ENCODE measurements around the gene PDXDC1.
"Not testable (repeated sequence)": the region's sequence is repeated elsewhere in the genome, so short reads cannot be mapped to it uniquely, and the experiment has no call there.

The PDXDC1 gene

DNA sequence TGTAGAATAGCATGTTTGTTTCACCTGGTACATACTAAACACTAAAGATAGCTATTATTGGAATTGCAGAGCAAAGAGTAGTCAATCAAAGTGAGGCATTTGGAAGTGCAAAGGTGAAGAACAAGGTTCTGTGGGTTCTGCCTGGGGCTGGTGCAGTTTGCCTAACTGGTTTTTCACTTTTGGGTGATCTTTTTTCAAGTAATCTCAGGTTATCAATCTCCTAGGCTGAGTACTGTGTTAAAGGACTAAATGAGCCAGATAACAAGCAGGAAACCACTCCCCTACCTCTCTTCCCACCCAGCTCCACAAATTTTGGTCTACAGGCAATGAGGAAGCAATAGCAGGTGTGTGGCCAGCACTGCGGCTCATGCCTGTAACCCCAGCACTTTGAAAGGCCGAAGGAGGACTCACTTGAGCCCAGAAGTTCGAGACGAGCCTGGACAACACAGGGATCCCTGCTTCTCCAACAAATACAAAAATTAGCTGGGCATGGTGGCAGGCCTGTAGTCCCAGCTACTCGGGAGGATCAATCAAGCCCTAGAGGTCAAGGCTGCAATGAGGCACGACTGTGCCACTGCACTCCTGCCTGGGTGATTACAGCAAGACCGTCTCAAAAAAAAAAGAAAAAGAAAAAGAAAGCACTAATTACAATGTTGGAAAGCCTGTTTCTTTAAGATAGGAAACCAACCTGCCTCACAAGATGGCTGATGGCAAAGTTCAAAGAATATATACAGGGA, 83.0 kb downstream of the PDXDC1 start:
- TF ChIP-seq, protein P1, sequence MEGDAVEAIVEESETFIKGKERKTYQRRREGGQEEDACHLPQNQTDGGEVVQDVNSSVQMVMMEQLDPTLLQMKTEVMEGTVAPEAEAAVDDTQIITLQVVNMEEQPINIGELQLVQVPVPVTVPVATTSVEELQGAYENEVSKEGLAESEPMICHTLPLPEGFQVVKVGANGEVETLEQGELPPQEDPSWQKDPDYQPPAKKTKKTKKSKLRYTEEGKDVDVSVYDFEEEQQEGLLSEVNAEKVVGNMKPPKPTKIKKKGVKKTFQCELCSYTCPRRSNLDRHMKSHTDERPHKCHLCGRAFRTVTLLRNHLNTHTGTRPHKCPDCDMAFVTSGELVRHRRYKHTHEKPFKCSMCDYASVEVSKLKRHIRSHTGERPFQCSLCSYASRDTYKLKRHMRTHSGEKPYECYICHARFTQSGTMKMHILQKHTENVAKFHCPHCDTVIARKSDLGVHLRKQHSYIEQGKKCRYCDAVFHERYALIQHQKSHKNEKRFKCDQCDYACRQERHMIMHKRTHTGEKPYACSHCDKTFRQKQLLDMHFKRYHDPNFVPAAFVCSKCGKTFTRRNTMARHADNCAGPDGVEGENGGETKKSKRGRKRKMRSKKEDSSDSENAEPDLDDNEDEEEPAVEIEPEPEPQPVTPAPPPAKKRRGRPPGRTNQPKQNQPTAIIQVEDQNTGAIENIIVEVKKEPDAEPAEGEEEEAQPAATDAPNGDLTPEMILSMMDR (IDR thresholded peaks at IDR 0.05; ENCODE audit: insufficient read depth, low read length, missing control alignments), result no peak
- no peak for DNase-seq (ENCODE audit: low read depth, low spot score)
- POLR2A ChIA-PET, result interaction anchor here (1.0 kb wide), 1 partner anchor 36 kb away, joined by 3 read pairs; no protein-coding TSS in a partner anchor
- CTCF ChIA-PET, result interaction anchor here (0.9 to 1.5 kb wide), 3 partner anchors 13 to 18 kb away, joined by 3 to 4 read pairs (median 3); no protein-coding TSS in a partner anchor
- H3K4me3 ChIP-seq (ENCODE audit: low read depth, low read length), result no peak overlapping the region

DNA sequence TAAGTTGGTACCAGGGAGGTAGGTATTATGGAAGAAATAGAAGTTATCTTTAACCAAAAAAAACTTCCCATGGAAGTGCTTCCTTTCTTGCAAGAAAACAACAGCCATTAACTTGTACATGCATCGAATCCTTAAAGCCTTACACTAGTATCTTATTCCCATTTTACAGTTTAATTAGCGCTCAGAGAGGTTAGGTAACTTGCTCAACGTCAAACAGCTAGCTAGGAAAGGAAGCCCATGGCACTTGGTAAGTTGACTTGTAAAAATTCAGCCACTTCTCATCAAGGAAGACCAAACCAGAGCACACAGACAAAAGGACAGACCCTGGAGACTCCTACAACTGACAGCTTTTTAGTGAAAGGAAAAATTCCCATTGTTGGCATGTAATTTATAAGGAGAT, 84.5 kb downstream of the PDXDC1 start:
- POLR2A ChIA-PET, result no interaction called here
- CTCF ChIA-PET, result interaction anchor here (1.5 kb wide), 1 partner anchor 14 kb away, joined by 4 read pairs; no protein-coding TSS in a partner anchor
- no peak overlapping the region for H3K4me3 ChIP-seq (ENCODE audit: low read depth, low read length)
- no peak for DNase-seq (ENCODE audit: low read depth, low spot score)
- TF ChIP-seq, protein P1 (IDR thresholded peaks at IDR 0.05; ENCODE audit: insufficient read depth, low read length, missing control alignments), result no peak

DNA sequence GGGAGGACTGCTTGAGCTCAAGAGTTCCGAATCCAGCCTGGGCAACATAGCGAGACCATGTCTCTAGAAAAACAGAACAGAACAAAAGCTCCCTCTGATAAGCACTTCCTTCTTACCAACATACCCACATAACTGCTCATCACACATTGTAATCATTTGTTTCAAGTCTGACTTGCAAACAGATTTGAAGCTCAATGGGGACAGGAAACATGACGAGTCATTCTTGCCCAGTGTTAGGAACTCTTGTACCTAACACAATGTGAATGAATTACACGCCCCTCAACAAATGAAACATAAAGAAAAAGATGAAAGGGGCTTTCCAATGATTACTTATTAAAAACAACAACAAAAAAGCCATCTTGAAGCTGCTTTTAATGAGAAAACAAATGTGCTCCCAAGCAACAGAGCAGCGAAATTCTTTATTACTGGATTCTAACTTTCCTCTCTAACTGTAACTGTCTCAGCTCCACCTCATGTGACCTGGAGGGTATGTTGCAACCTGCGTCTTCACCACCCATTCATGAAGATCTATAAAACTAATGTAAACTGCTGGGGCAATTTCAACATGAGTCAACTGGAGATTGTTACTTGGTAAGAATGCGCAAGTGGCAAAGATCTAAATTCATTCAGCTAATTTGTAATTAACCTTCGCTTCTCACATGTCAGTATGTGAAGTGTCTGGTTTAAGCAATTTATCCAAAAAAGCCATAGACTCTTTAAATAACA, 87.4 kb downstream of the PDXDC1 start:
- POLR2A ChIA-PET; DNase-seq (ENCODE audit: low read depth, low spot score); H3K4me3 ChIP-seq (ENCODE audit: low read depth, low read length): not testable (repeated sequence)
- CTCF ChIA-PET, result interaction anchor here (0.9 to 1.9 kb wide), 5 partner anchors 9 to 24 kb away, joined by 3 to 7 read pairs (median 4); no protein-coding TSS in a partner anchor

DNA sequence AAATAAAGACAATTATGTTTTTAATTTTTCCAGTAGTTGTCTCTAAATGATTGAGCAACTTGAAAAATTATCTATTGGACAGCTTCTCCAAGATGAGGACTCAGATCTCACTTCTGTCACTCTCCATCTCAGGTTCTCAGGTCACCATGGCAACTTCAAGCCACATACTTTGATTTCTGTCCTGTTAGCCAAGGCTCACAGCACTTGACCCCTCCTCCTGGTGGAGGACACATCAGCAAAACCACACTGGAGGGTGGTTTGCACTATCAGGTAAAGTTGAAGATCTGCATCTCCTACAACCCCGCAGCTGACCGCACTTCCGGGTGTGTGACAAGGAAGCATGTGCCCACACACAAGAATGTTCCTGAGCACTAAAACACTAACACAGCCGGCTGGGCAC, 91.1 kb downstream of the PDXDC1 start:
- POLR2A ChIA-PET; DNase-seq (ENCODE audit: low read depth, low spot score): not testable (repeated sequence)

DNA sequence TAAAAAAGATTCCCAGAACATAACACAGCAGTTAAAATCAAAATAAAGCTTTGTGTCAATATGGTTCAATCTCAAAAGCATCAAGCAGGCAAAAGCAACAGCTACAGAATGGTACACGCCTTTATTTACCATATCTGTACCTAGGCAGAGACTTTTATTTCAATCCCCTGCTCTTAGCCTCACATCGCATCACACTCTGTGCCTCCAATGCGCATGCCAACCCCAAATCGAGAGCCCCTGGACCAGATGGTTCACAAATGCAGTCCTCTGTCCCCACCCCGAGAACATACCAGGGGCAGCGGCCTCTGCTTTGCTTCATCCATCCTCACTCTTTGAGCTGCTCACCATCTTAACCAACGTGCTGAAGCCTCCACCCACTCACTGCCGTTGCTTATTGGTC, 91.9 kb downstream of the PDXDC1 start:
- CTCF ChIA-PET; DNase-seq (ENCODE audit: low read depth, low spot score); POLR2A ChIA-PET; H3K4me3 ChIP-seq (ENCODE audit: low read depth, low read length): not testable (repeated sequence)

More for the DNA sequence above, 91.1 kb downstream of the PDXDC1 start:
- H3K4me3 ChIP-seq (ENCODE audit: low read depth, low read length); CTCF ChIA-PET: not testable (repeated sequence)

DNA sequence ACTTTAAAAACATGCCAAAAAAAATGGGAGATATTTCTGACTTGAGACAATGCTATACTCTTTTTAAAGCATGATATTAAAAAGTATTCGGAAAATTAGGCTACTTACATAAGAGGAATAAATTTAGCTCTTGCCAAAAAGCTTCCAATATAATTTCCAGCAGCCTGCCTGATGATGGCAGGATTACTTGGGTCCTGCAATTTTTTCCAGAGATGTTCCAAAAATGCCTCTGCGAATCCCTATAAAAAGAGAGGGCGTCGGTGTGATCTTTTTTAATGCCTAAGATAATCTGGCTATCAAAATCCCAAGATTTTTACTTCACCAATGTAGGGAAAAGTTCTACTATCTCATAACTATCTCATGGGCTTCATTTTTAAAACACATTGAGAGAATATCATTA, 96.2 kb downstream of the PDXDC1 start:
- POLR2A ChIA-PET; H3K4me3 ChIP-seq (ENCODE audit: low read depth, low read length); DNase-seq (ENCODE audit: low read depth, low spot score): not testable (repeated sequence)
- CTCF ChIA-PET, result interaction anchor here (0.9 to 1.5 kb wide), 2 partner anchors 9 to 14 kb away, joined by 3 to 4 read pairs; no protein-coding TSS in a partner anchor

DNA sequence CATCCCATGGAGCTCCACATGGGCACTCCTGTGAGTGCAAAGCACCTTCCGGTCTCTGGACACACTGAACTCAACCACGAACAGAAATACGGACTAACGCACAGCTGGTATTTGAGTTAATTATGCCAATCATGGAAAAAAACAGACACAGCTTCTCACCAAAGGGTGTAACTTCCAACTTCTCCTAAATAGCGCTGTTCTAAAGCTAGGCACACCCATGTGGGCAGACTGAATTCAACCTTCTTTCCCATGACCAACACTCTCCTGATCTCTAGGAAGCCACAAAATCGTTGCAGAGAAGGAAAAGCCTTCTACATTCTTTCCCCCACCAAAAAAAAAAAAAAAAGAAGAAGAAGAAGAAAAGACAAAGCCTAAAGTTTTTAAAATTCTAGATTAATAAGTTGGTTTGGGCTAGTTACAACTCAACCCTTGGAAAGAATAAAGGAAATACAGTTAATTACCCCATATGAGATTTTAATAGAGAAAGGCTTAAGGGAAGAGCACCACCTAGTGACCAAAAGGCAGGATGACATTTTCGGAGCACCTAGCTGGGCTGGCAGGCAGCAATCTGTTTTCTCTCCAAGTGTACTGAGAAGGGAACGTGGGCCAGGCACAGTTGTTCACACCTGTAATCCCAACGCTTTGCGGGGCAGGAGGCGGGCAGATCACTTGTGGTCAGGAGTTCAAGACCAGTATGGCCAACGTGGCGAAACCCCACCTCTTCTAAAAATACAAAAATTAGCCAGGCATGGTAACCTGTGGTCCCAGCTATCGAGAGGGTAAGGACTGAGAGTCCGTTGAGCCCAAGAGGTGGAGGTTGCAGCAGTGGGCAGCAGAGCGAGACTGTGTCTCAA, 97.3 kb downstream of the PDXDC1 start:
- ChIA-PET CTCF (interaction anchor here (0.8 to 1.9 kb wide), 7 partner anchors 11 to 38 kb away, joined by 3 to 9 read pairs (median 4); partner anchors contain the start of gene RRN3), POLR2A (interaction anchor here (0.7 kb wide), 1 partner anchor 22 kb away, joined by 3 read pairs; the partner anchor contains the start of gene RRN3)
- H3K4me3 ChIP-seq (ENCODE audit: low read depth, low read length); DNase-seq (ENCODE audit: low read depth, low spot score): not testable (repeated sequence)

DNA sequence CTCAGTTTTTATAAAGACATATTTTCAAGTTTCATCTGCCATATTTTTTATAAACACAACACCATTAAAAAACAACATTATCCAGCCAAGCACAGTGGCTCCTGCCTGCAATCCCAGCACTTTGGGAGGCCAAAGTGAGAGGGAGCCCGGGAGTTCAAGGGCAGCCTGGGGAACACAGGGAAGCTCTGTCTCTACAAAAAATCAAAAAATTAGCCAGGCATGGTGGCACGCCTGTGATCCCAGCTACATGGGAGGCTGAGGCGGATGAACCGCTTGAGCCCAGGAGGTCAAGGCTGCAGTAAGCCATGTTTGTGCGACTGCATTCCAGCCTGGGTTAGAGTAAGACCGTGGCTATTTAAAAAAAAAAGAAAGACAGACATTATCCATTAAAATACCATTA, 98.3 kb downstream of the PDXDC1 start:
- TF ChIP-seq, protein P1 (IDR thresholded peaks at IDR 0.05; ENCODE audit: insufficient read depth, low read length, missing control alignments), result no peak
- POLR2A ChIA-PET, result no interaction called here

DNA sequence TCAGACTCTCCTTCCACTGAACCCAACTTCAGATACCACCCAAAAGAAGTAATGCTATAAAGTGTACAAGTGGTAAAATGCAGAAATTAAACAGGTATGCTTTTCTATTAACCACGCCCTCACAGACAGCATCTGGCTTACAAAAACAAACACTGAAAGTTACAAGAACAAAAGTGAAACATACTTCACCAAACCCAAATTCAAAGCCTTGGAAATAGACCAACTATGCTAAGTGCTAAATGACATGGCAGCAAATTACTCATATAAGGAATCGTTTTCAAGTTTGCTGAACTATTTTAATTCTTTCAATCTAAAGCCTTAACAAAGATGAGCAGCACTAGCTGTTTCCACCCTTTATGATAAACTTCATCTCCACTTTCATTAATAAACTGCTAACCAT, 101.3 kb downstream of the PDXDC1 start:
- CTCF ChIA-PET, result interaction anchor here (0.9 to 1.3 kb wide), 2 partner anchors 14 to 19 kb away, joined by 3 to 4 read pairs; no protein-coding TSS in a partner anchor
- H3K4me3 ChIP-seq (ENCODE audit: low read depth, low read length); DNase-seq (ENCODE audit: low read depth, low spot score); POLR2A ChIA-PET: not testable (repeated sequence)

More for the DNA sequence above, 98.3 kb downstream of the PDXDC1 start:
- DNase-seq (ENCODE audit: low read depth, low spot score), result no peak
- CTCF ChIA-PET, result interaction anchor here (0.8 to 1.9 kb wide), 9 partner anchors 12 to 39 kb away, joined by 3 to 9 read pairs (median 4); partner anchors contain the start of gene RRN3
- no peak overlapping the region for H3K4me3 ChIP-seq (ENCODE audit: low read depth, low read length)

DNA sequence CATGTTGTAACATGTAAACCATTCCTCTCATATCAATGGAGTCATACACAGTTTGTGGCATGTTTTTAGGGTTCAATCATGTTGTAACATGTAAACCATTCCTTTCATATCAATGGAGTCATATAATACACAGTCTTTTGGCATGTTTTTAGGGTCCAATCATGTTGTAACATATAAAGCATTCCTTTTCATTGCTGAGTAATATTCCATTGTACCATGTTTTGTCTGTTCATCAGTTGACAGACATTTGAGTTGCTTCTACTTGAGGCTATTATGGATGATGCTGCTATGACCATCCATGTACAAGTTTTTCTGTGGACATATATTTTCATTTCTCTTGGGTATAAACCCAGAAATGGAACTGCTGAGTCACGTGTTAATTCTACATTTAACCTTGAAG, 106.1 kb downstream of the PDXDC1 start:
- H3K4me3 ChIP-seq (ENCODE audit: low read depth, low read length); CTCF ChIA-PET; POLR2A ChIA-PET; DNase-seq (ENCODE audit: low read depth, low spot score): not testable (repeated sequence)

DNA sequence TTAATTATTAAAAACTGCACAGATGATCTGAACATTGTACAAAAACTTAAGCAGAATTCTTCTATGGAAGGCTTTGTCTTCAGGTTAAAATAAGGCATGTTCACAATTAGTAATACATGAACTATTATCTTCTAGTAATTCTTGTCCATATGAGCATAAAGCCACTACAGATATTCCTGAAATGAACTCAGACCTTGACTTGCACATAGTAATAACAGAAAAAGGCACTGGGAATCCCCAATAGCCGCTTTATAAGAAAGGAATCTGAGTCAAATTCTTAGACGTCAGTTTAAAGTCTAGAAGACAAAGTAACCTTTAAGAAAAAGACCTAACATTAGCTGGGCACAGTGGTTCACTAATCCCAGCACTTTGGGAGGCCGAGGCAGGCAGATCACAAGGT, 108.0 kb downstream of the PDXDC1 start:
- POLR2A ChIA-PET; H3K4me3 ChIP-seq (ENCODE audit: low read depth, low read length); DNase-seq (ENCODE audit: low read depth, low spot score); CTCF ChIA-PET: not testable (repeated sequence)

All from AG04449 (cell line).